PC-9 (cell line): ENCODE results near the gene SPATA3.

Source experiments
- CTCF ChIP-seq: fragments of 200-600 bp; sonication (generic); conservative IDR thresholded peaks from 2 replicates; pipeline ENCODE4 v1.6.1; 2017; ENCODE audit warnings: mixed run types, antibody characterized with exemption, mild to moderate bottlenecking, moderate library complexity
- EZH2 ChIP-seq: fragments of 200-600 bp; sonication (generic); IDR thresholded peaks from 2 replicates; pipeline ENCODE4 v1.8.0; 2017; ENCODE audit warnings: antibody characterized with exemption, low read depth

GRCh38 chr2:230968921-230969658 is 26.8 kb upstream of the SPATA3 start:
- TF ChIP-seq CTCF (no peak), EZH2 (no peak)
